ENCODE results near the gene KCNG4. TPM values are rescaled to one million over a fixed set of nuclear protein-coding genes. Genes with fewer than 3 reads are reported as not detected.

The KCNG4 gene
- total and polyA plus RNA-seq, 2 experiments from 2014 or later: 0.07 TPM; not detected in 1

DNA sequence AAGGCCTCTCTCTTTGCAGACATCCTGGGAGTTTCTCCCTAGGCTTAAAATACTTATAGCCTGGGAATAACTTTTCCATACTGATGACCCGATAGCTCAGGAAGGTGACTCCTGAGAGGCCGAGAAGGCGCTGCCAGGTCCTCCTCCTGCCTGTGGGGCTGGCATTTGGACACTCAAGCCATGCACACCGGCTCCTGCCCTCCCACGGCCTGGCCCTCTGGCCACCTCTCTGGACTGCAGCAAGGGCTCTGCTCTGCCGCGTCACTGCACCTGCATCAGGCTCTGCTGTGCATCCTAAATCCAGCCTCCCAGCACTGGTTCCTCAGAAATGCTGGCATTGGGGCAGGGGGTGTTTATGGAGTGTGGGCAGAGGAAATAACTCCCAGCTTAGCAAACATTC, 14.2 kb downstream of the KCNG4 start:
- TF ChIP-seq EZH2phosphoT487 (IDR thresholded peaks at IDR 0.05; ENCODE audit: unreplicated experiment): no peak
- TF ChIP-seq NANOG (IDR thresholded peaks at IDR 0.05; ENCODE audit: borderline replicate concordance): no peak
- no peak for TF ChIP-seq ZNF114 (CRISPR knock-in tag; IDR thresholded peaks at IDR 0.05)
- TF ChIP-seq, protein P1, sequence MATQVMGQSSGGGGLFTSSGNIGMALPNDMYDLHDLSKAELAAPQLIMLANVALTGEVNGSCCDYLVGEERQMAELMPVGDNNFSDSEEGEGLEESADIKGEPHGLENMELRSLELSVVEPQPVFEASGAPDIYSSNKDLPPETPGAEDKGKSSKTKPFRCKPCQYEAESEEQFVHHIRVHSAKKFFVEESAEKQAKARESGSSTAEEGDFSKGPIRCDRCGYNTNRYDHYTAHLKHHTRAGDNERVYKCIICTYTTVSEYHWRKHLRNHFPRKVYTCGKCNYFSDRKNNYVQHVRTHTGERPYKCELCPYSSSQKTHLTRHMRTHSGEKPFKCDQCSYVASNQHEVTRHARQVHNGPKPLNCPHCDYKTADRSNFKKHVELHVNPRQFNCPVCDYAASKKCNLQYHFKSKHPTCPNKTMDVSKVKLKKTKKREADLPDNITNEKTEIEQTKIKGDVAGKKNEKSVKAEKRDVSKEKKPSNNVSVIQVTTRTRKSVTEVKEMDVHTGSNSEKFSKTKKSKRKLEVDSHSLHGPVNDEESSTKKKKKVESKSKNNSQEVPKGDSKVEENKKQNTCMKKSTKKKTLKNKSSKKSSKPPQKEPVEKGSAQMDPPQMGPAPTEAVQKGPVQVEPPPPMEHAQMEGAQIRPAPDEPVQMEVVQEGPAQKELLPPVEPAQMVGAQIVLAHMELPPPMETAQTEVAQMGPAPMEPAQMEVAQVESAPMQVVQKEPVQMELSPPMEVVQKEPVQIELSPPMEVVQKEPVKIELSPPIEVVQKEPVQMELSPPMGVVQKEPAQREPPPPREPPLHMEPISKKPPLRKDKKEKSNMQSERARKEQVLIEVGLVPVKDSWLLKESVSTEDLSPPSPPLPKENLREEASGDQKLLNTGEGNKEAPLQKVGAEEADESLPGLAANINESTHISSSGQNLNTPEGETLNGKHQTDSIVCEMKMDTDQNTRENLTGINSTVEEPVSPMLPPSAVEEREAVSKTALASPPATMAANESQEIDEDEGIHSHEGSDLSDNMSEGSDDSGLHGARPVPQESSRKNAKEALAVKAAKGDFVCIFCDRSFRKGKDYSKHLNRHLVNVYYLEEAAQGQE (IDR thresholded peaks at IDR 0.05; ENCODE audit: unreplicated experiment): no peak
- TF ChIP-seq, protein P2, sequence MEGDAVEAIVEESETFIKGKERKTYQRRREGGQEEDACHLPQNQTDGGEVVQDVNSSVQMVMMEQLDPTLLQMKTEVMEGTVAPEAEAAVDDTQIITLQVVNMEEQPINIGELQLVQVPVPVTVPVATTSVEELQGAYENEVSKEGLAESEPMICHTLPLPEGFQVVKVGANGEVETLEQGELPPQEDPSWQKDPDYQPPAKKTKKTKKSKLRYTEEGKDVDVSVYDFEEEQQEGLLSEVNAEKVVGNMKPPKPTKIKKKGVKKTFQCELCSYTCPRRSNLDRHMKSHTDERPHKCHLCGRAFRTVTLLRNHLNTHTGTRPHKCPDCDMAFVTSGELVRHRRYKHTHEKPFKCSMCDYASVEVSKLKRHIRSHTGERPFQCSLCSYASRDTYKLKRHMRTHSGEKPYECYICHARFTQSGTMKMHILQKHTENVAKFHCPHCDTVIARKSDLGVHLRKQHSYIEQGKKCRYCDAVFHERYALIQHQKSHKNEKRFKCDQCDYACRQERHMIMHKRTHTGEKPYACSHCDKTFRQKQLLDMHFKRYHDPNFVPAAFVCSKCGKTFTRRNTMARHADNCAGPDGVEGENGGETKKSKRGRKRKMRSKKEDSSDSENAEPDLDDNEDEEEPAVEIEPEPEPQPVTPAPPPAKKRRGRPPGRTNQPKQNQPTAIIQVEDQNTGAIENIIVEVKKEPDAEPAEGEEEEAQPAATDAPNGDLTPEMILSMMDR (conservative IDR thresholded peaks at IDR 0.05; ENCODE audit: low read depth in 2 of 2): no peak
- TF ChIP-seq EZH2 (IDR thresholded peaks at IDR 0.05; ENCODE audit: low read depth, unreplicated experiment): no peak
- TF ChIP-seq, protein P3, sequence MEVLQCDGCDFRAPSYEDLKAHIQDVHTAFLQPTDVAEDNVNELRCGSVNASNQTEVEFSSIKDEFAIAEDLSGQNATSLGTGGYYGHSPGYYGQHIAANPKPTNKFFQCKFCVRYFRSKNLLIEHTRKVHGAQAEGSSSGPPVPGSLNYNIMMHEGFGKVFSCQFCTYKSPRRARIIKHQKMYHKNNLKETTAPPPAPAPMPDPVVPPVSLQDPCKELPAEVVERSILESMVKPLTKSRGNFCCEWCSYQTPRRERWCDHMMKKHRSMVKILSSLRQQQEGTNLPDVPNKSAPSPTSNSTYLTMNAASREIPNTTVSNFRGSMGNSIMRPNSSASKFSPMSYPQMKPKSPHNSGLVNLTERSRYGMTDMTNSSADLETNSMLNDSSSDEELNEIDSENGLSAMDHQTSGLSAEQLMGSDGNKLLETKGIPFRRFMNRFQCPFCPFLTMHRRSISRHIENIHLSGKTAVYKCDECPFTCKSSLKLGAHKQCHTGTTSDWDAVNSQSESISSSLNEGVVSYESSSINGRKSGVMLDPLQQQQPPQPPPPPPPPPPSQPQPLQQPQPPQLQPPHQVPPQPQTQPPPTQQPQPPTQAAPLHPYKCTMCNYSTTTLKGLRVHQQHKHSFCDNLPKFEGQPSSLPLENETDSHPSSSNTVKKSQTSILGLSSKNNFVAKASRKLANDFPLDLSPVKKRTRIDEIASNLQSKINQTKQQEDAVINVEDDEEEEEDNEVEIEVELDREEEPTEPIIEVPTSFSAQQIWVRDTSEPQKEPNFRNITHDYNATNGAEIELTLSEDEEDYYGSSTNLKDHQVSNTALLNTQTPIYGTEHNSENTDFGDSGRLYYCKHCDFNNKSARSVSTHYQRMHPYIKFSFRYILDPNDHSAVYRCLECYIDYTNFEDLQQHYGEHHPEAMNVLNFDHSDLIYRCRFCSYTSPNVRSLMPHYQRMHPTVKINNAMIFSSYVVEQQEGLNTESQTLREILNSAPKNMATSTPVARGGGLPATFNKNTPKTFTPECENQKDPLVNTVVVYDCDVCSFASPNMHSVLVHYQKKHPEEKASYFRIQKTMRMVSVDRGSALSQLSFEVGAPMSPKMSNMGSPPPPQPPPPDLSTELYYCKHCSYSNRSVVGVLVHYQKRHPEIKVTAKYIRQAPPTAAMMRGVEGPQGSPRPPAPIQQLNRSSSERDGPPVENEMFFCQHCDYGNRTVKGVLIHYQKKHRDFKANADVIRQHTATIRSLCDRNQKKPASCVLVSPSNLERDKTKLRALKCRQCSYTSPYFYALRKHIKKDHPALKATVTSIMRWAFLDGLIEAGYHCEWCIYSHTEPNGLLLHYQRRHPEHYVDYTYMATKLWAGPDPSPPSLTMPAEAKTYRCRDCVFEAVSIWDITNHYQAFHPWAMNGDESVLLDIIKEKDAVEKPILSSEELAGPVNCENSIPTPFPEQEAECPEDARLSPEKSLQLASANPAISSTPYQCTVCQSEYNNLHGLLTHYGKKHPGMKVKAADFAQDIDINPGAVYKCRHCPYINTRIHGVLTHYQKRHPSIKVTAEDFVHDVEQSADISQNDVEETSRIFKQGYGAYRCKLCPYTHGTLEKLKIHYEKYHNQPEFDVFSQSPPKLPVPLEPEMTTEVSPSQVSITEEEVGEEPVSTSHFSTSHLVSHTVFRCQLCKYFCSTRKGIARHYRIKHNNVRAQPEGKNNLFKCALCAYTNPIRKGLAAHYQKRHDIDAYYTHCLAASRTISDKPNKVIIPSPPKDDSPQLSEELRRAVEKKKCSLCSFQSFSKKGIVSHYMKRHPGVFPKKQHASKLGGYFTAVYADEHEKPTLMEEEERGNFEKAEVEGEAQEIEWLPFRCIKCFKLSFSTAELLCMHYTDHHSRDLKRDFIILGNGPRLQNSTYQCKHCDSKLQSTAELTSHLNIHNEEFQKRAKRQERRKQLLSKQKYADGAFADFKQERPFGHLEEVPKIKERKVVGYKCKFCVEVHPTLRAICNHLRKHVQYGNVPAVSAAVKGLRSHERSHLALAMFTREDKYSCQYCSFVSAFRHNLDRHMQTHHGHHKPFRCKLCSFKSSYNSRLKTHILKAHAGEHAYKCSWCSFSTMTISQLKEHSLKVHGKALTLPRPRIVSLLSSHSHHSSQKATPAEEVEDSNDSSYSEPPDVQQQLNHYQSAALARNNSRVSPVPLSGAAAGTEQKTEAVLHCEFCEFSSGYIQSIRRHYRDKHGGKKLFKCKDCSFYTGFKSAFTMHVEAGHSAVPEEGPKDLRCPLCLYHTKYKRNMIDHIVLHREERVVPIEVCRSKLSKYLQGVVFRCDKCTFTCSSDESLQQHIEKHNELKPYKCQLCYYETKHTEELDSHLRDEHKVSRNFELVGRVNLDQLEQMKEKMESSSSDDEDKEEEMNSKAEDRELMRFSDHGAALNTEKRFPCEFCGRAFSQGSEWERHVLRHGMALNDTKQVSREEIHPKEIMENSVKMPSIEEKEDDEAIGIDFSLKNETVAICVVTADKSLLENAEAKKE (CRISPR knock-in tag; IDR thresholded peaks at IDR 0.05): no peak
- no peak for TF ChIP-seq JUNB (IDR thresholded peaks at IDR 0.05; ENCODE audit: unreplicated experiment)
- TF ChIP-seq CREB1 (CRISPR knock-in tag; IDR thresholded peaks at IDR 0.05; ENCODE audit: low read depth): no peak
- TF ChIP-seq ETS1 (IDR thresholded peaks at IDR 0.05): no peak
- no peak for TF ChIP-seq POLR2AphosphoS5 (IDR thresholded peaks at IDR 0.05; ENCODE audit: low read depth)
- TF ChIP-seq STAT1 (IDR thresholded peaks at IDR 0.05; ENCODE audit: unreplicated experiment): no peak
- no peak for TF ChIP-seq ZNF331 (CRISPR knock-in tag; IDR thresholded peaks at IDR 0.05; ENCODE audit: low read depth)
- peaks cover 13% of the 10 kb centered on the region for H3K4me1 Mint-ChIP-seq
- no peaks in the 10 kb centered on the region; the same call in 2 of the 3 replicates for H3K9me3 Mint-ChIP-seq

More for the DNA sequence above, 14.2 kb downstream of the KCNG4 start:
- Histone ChIP-seq H3K9me2 (ENCODE audit: insufficient read depth) (no peaks in the 10 kb centered on the region), H4K20me1 (replicated peaks; ENCODE audit: insufficient read depth) (no peaks in the 10 kb centered on the region), H3F3A (replicated peaks; ENCODE audit: low read depth) (no peaks in the 10 kb centered on the region), H3K4me2 (no peak overlapping the region), H3K4me1 (ENCODE audit: insufficient read depth) (peaks cover 4% of the 10 kb centered on the region), H3K4me3 (no peak overlapping the region), H3K79me2 (replicated peaks; ENCODE audit: insufficient read depth) (no peaks in the 10 kb centered on the region), H3K36me3 (ENCODE audit: insufficient read depth) (no peaks in the 10 kb centered on the region), H3K27ac (ENCODE audit: low read depth) (no peak overlapping the region), H3K27me3 (ENCODE audit: insufficient read depth) (no peaks in the 10 kb centered on the region), H2AFZ (no peak overlapping the region; the same call in 1 of the 2 replicates)
- H3K36me3 Mint-ChIP-seq (ENCODE audit: low read depth): peaks cover 2% of the 10 kb centered on the region; the same call in 1 of the 3 replicates
- H3K4me3 Mint-ChIP-seq: no peak overlapping the region
- H3K27ac Mint-ChIP-seq: no peak overlapping the region
- peaks cover 10% of the 10 kb centered on the region for H3K27me3 Mint-ChIP-seq (ENCODE audit: insufficient read depth, low read depth, poor library complexity)
- ATAC-seq (no peak), DNase-seq (ENCODE audit: low spot score) (no peak)

All from GM23338 (cell line).